Right atrium auricular region (tissue), 2 donors: ENCODE data around the gene COL13A1. TPM values are rescaled to one million over a fixed set of nuclear protein-coding genes. Genes with fewer than 3 reads are reported as not detected.

ENCODE experiments used
- DNase-seq: peaks from one replicate; pipeline ENCODE4 v3.0.0-alpha.2; 2019; ENCODE audit warnings: low spot score
- H3K27ac ChIP-seq, 2 donors: fragments of 200-600 bp; sonication (generic); 1 replicate in 1 of 2; 2 replicates in 1 of 2; pipeline ENCODE4 v1.5.1; 2016 to 2019
- H3K27me3 ChIP-seq, 2 donors: fragments of 200-600 bp; sonication (generic); one replicate each; pipeline versions ENCODE4 v1.5.1 to v1.6.0; 2017 to 2019
- H3K36me3 ChIP-seq: fragments of 200-600 bp; sonication (generic); one replicate; pipeline ENCODE4 v1.5.1; 2016
- H3K4me1 ChIP-seq, 2 donors: fragments of 200-600 bp; sonication (generic); one replicate each; pipeline versions ENCODE4 v1.5.1 to v1.6.0; 2017 to 2019
- H3K4me3 ChIP-seq, 2 donors: fragments of 200-600 bp; sonication (generic); 1 replicate in 1 of 2; 2 replicates in 1 of 2; pipeline ENCODE4 v1.5.1; 2017 to 2019; ENCODE audit warnings: mild to moderate bottlenecking in 1 of 2, moderate library complexity in 1 of 2
- H3K9me3 ChIP-seq, 2 donors: fragments of 200-600 bp; sonication (generic); one replicate each; pipeline ENCODE4 v1.5.1; 2019
- CTCF ChIP-seq, 2 donors: fragments of 200-600 bp; sonication (generic); IDR thresholded peaks; one replicate each; pipeline ENCODE4 v1.5.1; 2019; ENCODE audit warnings: antibody characterized with exemption in 2 of 2
- total RNA-seq, 2 donors: library from RNA; depleted of rRNA; stranded (reverse); fragments of >200 nt; gene quantifications; one replicate each; pipeline ENCODE4 v1.1.0, GENCODE V29; 2016

Gene COL13A1
- total RNA-seq, 2 donors from 2014 or later, result 5.7 to 11.8 TPM

GRCh38 chr10:69870591-69870990 is 68.9 kb downstream of the COL13A1 start:
- no peak for DNase-seq
- H3K4me3 ChIP-seq, result no peak overlapping the region
- no peak overlapping the region for H3K27ac ChIP-seq
- TF ChIP-seq CTCF (IDR thresholded peaks at IDR 0.05), result no peak
- H3K9me3 ChIP-seq, result no peaks in the 10 kb centered on the region
- H3K36me3 ChIP-seq, result no peaks in the 10 kb centered on the region
- H3K4me1 ChIP-seq, result peaks cover 0 to 28% of the 10 kb centered on the region in 2 donors
- no peaks in the 10 kb centered on the region for H3K27me3 ChIP-seq

- no peaks in the 10 kb centered on the region for H3K36me3 ChIP-seq
- no peak overlapping the region for H3K4me3 ChIP-seq
- no peaks in the 10 kb centered on the region for H3K27me3 ChIP-seq
- no peaks in the 10 kb centered on the region for H3K9me3 ChIP-seq
- H3K27ac ChIP-seq, result no peak overlapping the region
- DNase-seq, result no peak
- no peak for TF ChIP-seq CTCF (IDR thresholded peaks at IDR 0.05)
- H3K4me1 ChIP-seq, result peaks cover 0 to 24% of the 10 kb centered on the region in 2 donors
Observed at GRCh38 chr10:69871074-69871473, 69.4 kb downstream of the COL13A1 start.

- H3K27me3 ChIP-seq, result no peaks in the 10 kb centered on the region
- no peak for DNase-seq
- no peak overlapping the region for H3K27ac ChIP-seq
- H3K36me3 ChIP-seq, result no peaks in the 10 kb centered on the region
- no peaks in the 10 kb centered on the region for H3K9me3 ChIP-seq
- H3K4me3 ChIP-seq, result no peak overlapping the region
- TF ChIP-seq CTCF (IDR thresholded peaks at IDR 0.05), result no peak
- H3K4me1 ChIP-seq, result peaks cover 0 to 11% of the 10 kb centered on the region in 2 donors
Observed at GRCh38 chr10:69872323-69872722, 70.6 kb downstream of the COL13A1 start.

GRCh38 chr10:69873135-69873639 is 71.5 kb downstream of the COL13A1 start:
- H3K27ac ChIP-seq, result no peak overlapping the region
- no peaks in the 10 kb centered on the region for H3K36me3 ChIP-seq
- no peak overlapping the region for H3K4me3 ChIP-seq
- no peak for TF ChIP-seq CTCF (IDR thresholded peaks at IDR 0.05)
- H3K27me3 ChIP-seq, result no peaks in the 10 kb centered on the region
- no peak for DNase-seq
- peaks cover 0 to 14% of the 10 kb centered on the region in 2 donors for H3K4me1 ChIP-seq
- H3K9me3 ChIP-seq, result no peaks in the 10 kb centered on the region

- TF ChIP-seq CTCF (IDR thresholded peaks at IDR 0.05), result no peak
- Histone ChIP-seq H3K36me3 (no peaks in the 10 kb centered on the region), H3K9me3 (no peaks in the 10 kb centered on the region), H3K4me1 (peaks cover 0 to 9% of the 10 kb centered on the region in 2 donors), H3K27me3 (no peaks in the 10 kb centered on the region), H3K4me3 (no peak overlapping the region), H3K27ac (no peak overlapping the region)
- no peak for DNase-seq
Observed at GRCh38 chr10:69874449-69874848, 72.7 kb downstream of the COL13A1 start.

GRCh38 chr10:69875856-69876255 is 74.2 kb downstream of the COL13A1 start:
- H3K4me3 ChIP-seq, result no peak overlapping the region
- H3K36me3 ChIP-seq, result no peaks in the 10 kb centered on the region
- no peaks in the 10 kb centered on the region for H3K27me3 ChIP-seq
- H3K4me1 ChIP-seq, result peaks cover 0 to 5% of the 10 kb centered on the region in 2 donors
- H3K27ac ChIP-seq, result no peak overlapping the region
- TF ChIP-seq CTCF (IDR thresholded peaks at IDR 0.05), result no peak
- no peak for DNase-seq
- H3K9me3 ChIP-seq, result no peaks in the 10 kb centered on the region
